Measurements from ENCODE around the gene CAP2.
"Not testable (repeated sequence)": the region's sequence is repeated elsewhere in the genome, so short reads cannot be mapped to it uniquely, and the experiment has no call there.

The CAP2 gene

GRCh38 chr6:17505767-17506280 lies 112.4 kb downstream of the CAP2 start:
- no peak for FAIRE-seq

GRCh38 chr6:17506531-17506930 lies 113.1 kb downstream of the CAP2 start:
- FAIRE-seq: no peak

GRCh38 chr6:17506962-17507361 lies 113.6 kb downstream of the CAP2 start:
- FAIRE-seq: no peak

GRCh38 chr6:17511084-17511483 lies 117.7 kb downstream of the CAP2 start:
- no peak for FAIRE-seq

- no peak for FAIRE-seq
These were observed 118.2 kb downstream of the CAP2 start for GRCh38 chr6:17511580-17511979.

- no peak for FAIRE-seq
These were observed 125.7 kb downstream of the CAP2 start for GRCh38 chr6:17519120-17519519.

GRCh38 chr6:17525637-17526036 lies 132.2 kb downstream of the CAP2 start:
- no peak for FAIRE-seq

- no peak for FAIRE-seq
These were observed 133.7 kb downstream of the CAP2 start for GRCh38 chr6:17527076-17527475.

GRCh38 chr6:17530321-17530835 lies 137.0 kb downstream of the CAP2 start:
- no peak for FAIRE-seq

GRCh38 chr6:17536586-17536985 lies 143.2 kb downstream of the CAP2 start:
- FAIRE-seq: no peak

- FAIRE-seq: no peak
These were observed 148.8 kb downstream of the CAP2 start for GRCh38 chr6:17542243-17542642.

- FAIRE-seq: not testable (repeated sequence)
These were observed 152.3 kb downstream of the CAP2 start for GRCh38 chr6:17545681-17546080.

- no peak for FAIRE-seq
These were observed 158.1 kb downstream of the CAP2 start for GRCh38 chr6:17551383-17551958.

GRCh38 chr6:17552861-17553260 lies 159.5 kb downstream of the CAP2 start:
- no peak for FAIRE-seq

- FAIRE-seq: no peak
These were observed 162.6 kb downstream of the CAP2 start for GRCh38 chr6:17556014-17556413.

GRCh38 chr6:17562636-17563035 lies 169.2 kb downstream of the CAP2 start:
- peak; percentile 29 for FAIRE-seq

GRCh38 chr6:17565399-17565798 lies 172.0 kb downstream of the CAP2 start:
- no peak for FAIRE-seq

- FAIRE-seq: no peak
These were observed 181.6 kb downstream of the CAP2 start for GRCh38 chr6:17574866-17575560.

GRCh38 chr6:17577059-17577458 lies 183.7 kb downstream of the CAP2 start:
- FAIRE-seq: no peak

GRCh38 chr6:17580518-17581048 lies 187.2 kb downstream of the CAP2 start:
- no peak for FAIRE-seq

GRCh38 chr6:17581282-17581681 lies 187.9 kb downstream of the CAP2 start:
- FAIRE-seq: not testable (repeated sequence)

- FAIRE-seq: no peak
These were observed 190.4 kb downstream of the CAP2 start for GRCh38 chr6:17583811-17584210.

GRCh38 chr6:17584241-17584803 lies 190.9 kb downstream of the CAP2 start:
- peak; percentile 88 for FAIRE-seq

Measured in endometrium (tissue), 2 donors.